Smooth muscle cell (in vitro differentiated cells): ENCODE measurements around the gene SLC7A7. TPM values are rescaled to one million over a fixed set of nuclear protein-coding genes. Genes with fewer than 3 reads are reported as not detected.
"Not testable (repeated sequence)": the region's sequence is repeated elsewhere in the genome, so short reads cannot be mapped to it uniquely, and the experiment has no call there.

Source experiments
- DNase-seq: peaks from one replicate; lab custom pipeline; 2025; ENCODE audit not compliant: unreplicated experiment; lab: John Stamatoyannopoulos, UW
- H2AFZ ChIP-seq: fragments of 200-600 bp; sonication (generic); 2 replicates; pipeline ENCODE4 v1.6.0; 2016; ENCODE audit warnings: antibody characterized with exemption, low read depth, mild to moderate bottlenecking
- H3F3A ChIP-seq: fragments of 200-600 bp; sonication (generic); 2 replicates; pipeline ENCODE4 v1.6.0; 2017; ENCODE audit warnings: antibody characterized with exemption, low read depth
- H3K27ac ChIP-seq: fragments of 200-600 bp; sonication (generic); 2 replicates; pipeline ENCODE4 v1.5.1; 2016; ENCODE audit warnings: low read depth, mild to moderate bottlenecking
- H3K27me3 ChIP-seq: fragments of 200-600 bp; sonication (generic); 2 replicates; pipeline ENCODE4 v1.6.1; 2016; ENCODE audit warnings: low read depth, mild to moderate bottlenecking
- H3K36me3 ChIP-seq: fragments of 200-600 bp; sonication (generic); 2 replicates; pipeline ENCODE4 v1.5.1; 2016; ENCODE audit warnings: low read depth
- H3K4me1 ChIP-seq: fragments of 200-600 bp; sonication (generic); 2 replicates; pipeline ENCODE4 v1.5.1; 2016; ENCODE audit warnings: low read depth
- H3K4me2 ChIP-seq: fragments of 200-600 bp; sonication (generic); 2 replicates; pipeline ENCODE4 v1.6.0; 2016; ENCODE audit warnings: mild to moderate bottlenecking
- H3K4me3 ChIP-seq: fragments of 200-600 bp; sonication (generic); 2 replicates; pipeline ENCODE4 v1.5.1; 2016; ENCODE audit warnings: mild to moderate bottlenecking
- H3K79me2 ChIP-seq: fragments of 200-600 bp; sonication (generic); 2 replicates; pipeline ENCODE4 v1.6.0; 2016; ENCODE audit warnings: low read depth, mild to moderate bottlenecking
- H3K9ac ChIP-seq: fragments of 200-600 bp; sonication (generic); 2 replicates; pipeline ENCODE4 v1.6.0; 2016; ENCODE audit warnings: low read depth
- H3K9me3 ChIP-seq: fragments of 200-600 bp; sonication (generic); replicated peaks from 2 replicates; pipeline ENCODE4 v1.5.1; 2016; ENCODE audit warnings: low read depth
- H4K20me1 ChIP-seq: fragments of 200-600 bp; sonication (generic); 2 replicates; pipeline ENCODE4 v1.6.0; 2016; ENCODE audit warnings: low read depth
- CTCF ChIP-seq: fragments of 200-600 bp; sonication (generic); IDR thresholded peaks from 2 replicates; pipeline ENCODE4 v1.5.1; 2017; ENCODE audit warnings: borderline replicate concordance, mild to moderate bottlenecking, antibody characterized with exemption; ENCODE audit not compliant: insufficient read depth, poor library complexity, severe bottlenecking
- WGBS: methylation state at CpG from one replicate; pipeline ENCODE4 v1.1.7; 2016; ENCODE audit warnings: low lambda C conversion rate; 5-methylcytosine and 5-hydroxymethylcytosine counted together
- polyA plus RNA-seq: library from polyadenylated mRNA; unstranded; fragments of >200 nt; fragmentation: Nextera tagmentation; extraction: Ambion mirVana; gene quantifications from 2 replicates; pipeline ENCODE4 v1.2.1, GENCODE V29; 2016
- total RNA-seq: library from RNA; depleted of rRNA; stranded (reverse); fragments of >200 nt; gene quantifications from 2 replicates; pipeline ENCODE4 v1.2.3, GENCODE V29; 2014

The SLC7A7 gene
- total and polyA plus RNA-seq, 2 experiments from 2014 or later, result 10.0 to 18.5 TPM

- no peak overlapping the region for H3K27ac ChIP-seq
- H3K4me1 ChIP-seq, result peaks cover 15% of the 10 kb centered on the region
- H3K9ac ChIP-seq, result no peak overlapping the region
- no peak overlapping the region for H3K4me2 ChIP-seq
- H3K4me3 ChIP-seq, result no peak overlapping the region
- H3K9me3 ChIP-seq, result no peaks in the 10 kb centered on the region
- H3F3A ChIP-seq, result peaks cover 5% of the 10 kb centered on the region
- 90% methylated on average over 4 of the region's 4 CpGs for WGBS
- no peaks in the 10 kb centered on the region for H3K36me3 ChIP-seq
- H4K20me1 ChIP-seq, result no peaks in the 10 kb centered on the region
- TF ChIP-seq CTCF, result no peak
- no peak overlapping the region for H2AFZ ChIP-seq
- H3K79me2 ChIP-seq, result peaks cover 24% of the 10 kb centered on the region
- DNase-seq, result no peak
- no peaks in the 10 kb centered on the region for H3K27me3 ChIP-seq
Measured at GRCh38 chr14:22764382-22764781, 50.9 kb downstream of the SLC7A7 start.

- no peak for TF ChIP-seq CTCF
Measured at GRCh38 chr14:22761734-22762133, 53.5 kb downstream of the SLC7A7 start.

GRCh38 chr14:22757972-22758650, 57.1 kb downstream of the SLC7A7 start:
- not testable (repeated sequence) for H3F3A ChIP-seq, H3K9ac ChIP-seq, H3K36me3 ChIP-seq, H3K4me2 ChIP-seq, H2AFZ ChIP-seq, H3K79me2 ChIP-seq, H3K4me3 ChIP-seq, DNase-seq, H3K27me3 ChIP-seq, H3K4me1 ChIP-seq, H3K27ac ChIP-seq, H3K9me3 ChIP-seq, H4K20me1 ChIP-seq
- 92% methylated on average over 10 of the region's 10 CpGs for WGBS

More at GRCh38 chr14:22761734-22762133, 53.5 kb downstream of the SLC7A7 start:
- 88% methylated on average over 1 of the region's 1 CpG for WGBS
- peaks cover 8% of the 10 kb centered on the region for H3K4me1 ChIP-seq
- H3K4me2 ChIP-seq, result no peak overlapping the region
- H3K9ac ChIP-seq, result no peak overlapping the region
- no peak overlapping the region for H3K27ac ChIP-seq
- no peaks in the 10 kb centered on the region for H3K36me3 ChIP-seq
- peaks cover 6% of the 10 kb centered on the region for H3K79me2 ChIP-seq
- no peaks in the 10 kb centered on the region for H3K9me3 ChIP-seq
- no peaks in the 10 kb centered on the region for H3F3A ChIP-seq
- no peaks in the 10 kb centered on the region for H4K20me1 ChIP-seq
- no peak for DNase-seq
- H3K4me3 ChIP-seq, result no peak overlapping the region
- no peak overlapping the region for H2AFZ ChIP-seq
- no peaks in the 10 kb centered on the region for H3K27me3 ChIP-seq

- no peak for TF ChIP-seq CTCF
- H3K9me3 ChIP-seq, result no peaks in the 10 kb centered on the region
- 84% methylated on average over 6 of the region's 6 CpGs for WGBS
- no peaks in the 10 kb centered on the region for H4K20me1 ChIP-seq
- H3K4me1 ChIP-seq, result no peaks in the 10 kb centered on the region
- no peak for DNase-seq
- H3K36me3 ChIP-seq, result no peaks in the 10 kb centered on the region
- H3K27me3 ChIP-seq, result peaks cover 5% of the 10 kb centered on the region
- H3K9ac ChIP-seq, result no peak overlapping the region
- no peaks in the 10 kb centered on the region for H3F3A ChIP-seq
- no peak overlapping the region for H3K4me2 ChIP-seq
- no peaks in the 10 kb centered on the region for H3K79me2 ChIP-seq
- no peak overlapping the region for H3K4me3 ChIP-seq
- H2AFZ ChIP-seq, result no peak overlapping the region
- H3K27ac ChIP-seq, result no peak overlapping the region
Measured at GRCh38 chr14:22753586-22753985, 61.6 kb downstream of the SLC7A7 start.
